OCI-LY7 (cell line): ENCODE data around the gene ATP6V1B1. TPM values are rescaled to one million over a fixed set of nuclear protein-coding genes. Genes with fewer than 3 reads are reported as not detected.

ENCODE experiments used
- BruUV-seq: library from RNA; stranded (reverse); fragments of 400-500 nt; replicated peaks from 2 replicates; lab custom pipeline; 2021; lab: Mats Ljungman, UMichigan
- CTCF ChIA-PET: fragments of 300-600 bp; sonication (Branson Sonifier 250); formaldehyde crosslinking; loops from one replicate; lab custom pipeline; 2022; ENCODE audit warnings: antibody characterized with exemption; ENCODE audit not compliant: unreplicated experiment; lab: Charles Lee
- POLR2A ChIA-PET: fragments of 300-600 bp; sonication (Branson Sonifier 250); formaldehyde crosslinking; loops from one replicate; lab custom pipeline; 2022; ENCODE audit warnings: antibody characterized with exemption; lab: Charles Lee
- DNase-seq: peaks from one replicate; pipeline ENCODE4 v3.0.0-alpha.2; 2015; ENCODE audit warnings: low spot score
- H2AFZ ChIP-seq: fragments of 200-600 bp; sonication (generic), shearing (Covaris generic); 2 replicates; pipeline ENCODE4 v1.6.1; 2014; ENCODE audit warnings: mild to moderate bottlenecking, antibody characterized with exemption, low read length, moderate library complexity
- H3K27ac ChIP-seq: fragments of 200-600 bp; sonication (generic); 2 replicates; pipeline ENCODE4 v1.5.1; 2014; ENCODE audit warnings: mixed run types, low read depth, mild to moderate bottlenecking, moderate library complexity, low read length, inconsistent platforms; ENCODE audit not compliant: poor library complexity, severe bottlenecking
- H3K36me3 ChIP-seq: fragments of 200-600 bp; sonication (generic); 2 replicates; pipeline ENCODE4 v1.6.1; 2014; ENCODE audit warnings: mild to moderate bottlenecking, antibody characterized with exemption, low read length, moderate library complexity, mixed read lengths; ENCODE audit not compliant: insufficient read depth
- H3K4me1 ChIP-seq: fragments of 200-600 bp; sonication (generic); 2 replicates; pipeline ENCODE4 v1.5.1; 2014; ENCODE audit warnings: mild to moderate bottlenecking, low read length; ENCODE audit not compliant: insufficient read depth, poor library complexity, severe bottlenecking
- H3K4me2 ChIP-seq: fragments of 200-600 bp; sonication (generic); 2 replicates; pipeline ENCODE4 v1.6.1; 2014; ENCODE audit warnings: mild to moderate bottlenecking, low read length
- H3K4me3 ChIP-seq: fragments of 200-600 bp; sonication (generic); 2 replicates; pipeline ENCODE4 v1.5.1; 2014; ENCODE audit warnings: mild to moderate bottlenecking, low read depth, low read length; ENCODE audit not compliant: poor library complexity, severe bottlenecking
- H3K79me2 ChIP-seq: fragments of 200-600 bp; sonication (generic); 2 replicates; pipeline ENCODE4 v1.6.1; 2016; ENCODE audit warnings: low read depth, mild to moderate bottlenecking, low read length, moderate library complexity, mixed read lengths; ENCODE audit not compliant: insufficient read depth
- H3K9me2 ChIP-seq: fragments of 200-600 bp; sonication (generic); 2 replicates; pipeline ENCODE4 v1.6.1; 2016; ENCODE audit warnings: mild to moderate bottlenecking, low read length, mixed read lengths; ENCODE audit not compliant: insufficient read depth
- H3K9me3 ChIP-seq: fragments of 200-600 bp; sonication (generic); 2 replicates; pipeline ENCODE4 v1.6.1; 2014; ENCODE audit warnings: mild to moderate bottlenecking, mixed run types, low read length, mixed read lengths
- H4K20me1 ChIP-seq: fragments of 200-600 bp; sonication (generic); 2 replicates; pipeline ENCODE4 v1.6.1; 2014; ENCODE audit warnings: mild to moderate bottlenecking, antibody characterized with exemption, low read length, moderate library complexity, mixed read lengths; ENCODE audit not compliant: insufficient read depth
- CTCF ChIP-seq: fragments of 200-600 bp; sonication (generic); conservative IDR thresholded peaks from 2 replicates; pipeline ENCODE4 v1.5.1; 2014; ENCODE audit warnings: mild to moderate bottlenecking, antibody characterized with exemption, low read length, moderate library complexity, mixed read lengths
- EZH2phosphoT487 ChIP-seq: fragments of 200-600 bp; sonication (generic); IDR thresholded peaks from 2 replicates; pipeline ENCODE4 v1.6.1; 2018; ENCODE audit warnings: low read depth, borderline replicate concordance, mild to moderate bottlenecking, mixed run types, antibody characterized with exemption, low read length, moderate library complexity, mixed read lengths
- intact Hi-C: fragments of 100-400 bp; cut with micrococcal nuclease; formaldehyde crosslinking; loops from one replicate; pipeline ENCODE4 v1.10.0; 2022; ENCODE audit not compliant: unreplicated experiment
- total RNA-seq, 2 experiments: library from RNA; depleted of rRNA in 1 of 2; stranded (reverse); fragments of >200 nt in 1 of 2; shearing (Covaris generic) in 1 of 2; gene quantifications; 2 replicates each; pipeline ENCODE4 v1.2.3, GENCODE V29; 2014 to 2022

ATP6V1B1 gene
- total RNA-seq, 2 experiments from 2014 or later: not detected

GRCh38 chr2:71005271-71006202 is 69.8 kb downstream of the ATP6V1B1 start:
- ChIA-PET POLR2A (interaction anchor here (0.6 kb wide), 1 partner anchor 195 kb away, joined by 4 read pairs; no protein-coding TSS in a partner anchor), CTCF (no interaction called here)
- Histone ChIP-seq H3K4me1 (peaks cover 13% of the 10 kb centered on the region), H2AFZ (no peak overlapping the region), H3K4me3 (no peak overlapping the region), H4K20me1 (no peaks in the 10 kb centered on the region), H3K27ac (no peak overlapping the region), H3K4me2 (no peak overlapping the region), H3K79me2 (no peaks in the 10 kb centered on the region), H3K36me3 (no peaks in the 10 kb centered on the region), H3K9me3 (no peaks in the 10 kb centered on the region), H3K9me2 (no peaks in the 10 kb centered on the region)
- no peak for TF ChIP-seq CTCF
- no peak for TF ChIP-seq EZH2phosphoT487
- no TSS peak for BruUV-seq
- intact Hi-C loops: no loop called here
- DNase-seq: no peak

DNA sequence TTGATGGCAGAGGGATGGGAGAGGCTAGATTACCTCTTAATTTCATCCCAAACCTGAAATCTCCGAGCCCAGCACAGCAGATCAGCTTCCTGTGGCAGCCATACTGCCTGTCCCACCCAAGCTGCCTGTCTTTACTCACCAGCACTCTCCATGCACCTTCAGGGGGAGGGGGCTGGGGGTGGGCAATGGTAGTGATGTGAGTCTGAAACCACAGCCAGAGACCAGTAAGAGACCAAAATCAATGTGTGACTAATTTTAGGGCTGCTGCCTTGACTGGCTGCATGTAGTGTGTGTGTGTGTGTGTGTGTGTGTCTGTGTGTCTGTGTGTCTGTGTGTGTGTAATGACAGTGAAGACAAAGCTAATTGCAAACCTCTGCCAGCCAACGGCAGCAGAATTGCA is 70.6 kb downstream of the ATP6V1B1 start:
- no TSS peak for BruUV-seq
- H3K27ac ChIP-seq: no peak overlapping the region
- H3K9me2 ChIP-seq: no peaks in the 10 kb centered on the region
- TF ChIP-seq CTCF (no peak), EZH2phosphoT487 (no peak)
- POLR2A ChIA-PET: no interaction called here
- no peaks in the 10 kb centered on the region for H4K20me1 ChIP-seq
- no peaks in the 10 kb centered on the region for H3K79me2 ChIP-seq
- H3K36me3 ChIP-seq: no peaks in the 10 kb centered on the region
- DNase-seq: no peak
- CTCF ChIA-PET: no interaction called here
- no peaks in the 10 kb centered on the region for H3K9me3 ChIP-seq
- H3K4me2 ChIP-seq: no peak overlapping the region
- intact Hi-C loops: no loop called here
- no peak overlapping the region for H3K4me3 ChIP-seq
- peaks cover 6% of the 10 kb centered on the region for H3K4me1 ChIP-seq
- no peak overlapping the region for H2AFZ ChIP-seq
